Measurements from ENCODE around the gene DSP. TPM values are rescaled to one million over a fixed set of nuclear protein-coding genes. Genes with fewer than 3 reads are reported as not detected.

DSP gene
- total and polyA plus RNA-seq, 10 of the 15 experiments (the other 5 are each of a cell fraction or from before 2014, with no cell fraction given), result under 0.01 to 0.36 (median 0.04) TPM; not detected in 4

DNA sequence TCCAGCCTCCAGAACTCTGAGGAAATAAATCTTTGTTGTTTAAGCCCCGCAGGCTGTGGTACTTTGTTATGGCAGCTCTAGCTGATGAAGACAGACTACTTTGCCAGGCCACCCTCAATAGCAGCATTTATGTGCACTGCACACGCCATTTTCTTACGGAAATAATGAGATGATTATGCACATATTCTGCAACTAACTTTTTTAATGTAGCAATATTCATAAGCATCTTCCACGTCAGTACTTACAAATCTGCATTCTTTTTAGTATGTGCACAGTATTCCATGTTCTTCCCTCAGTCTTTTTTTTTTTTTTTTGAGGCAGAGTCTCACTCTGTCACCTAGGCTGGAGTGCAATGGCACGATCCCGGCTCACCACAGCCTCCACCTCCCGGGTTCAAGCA is 46.8 kb upstream of the DSP start:
- H3K9me3 ChIP-seq (replicated peaks; ENCODE audit: control insufficient read depth, insufficient read depth, low read length), result no peaks in the 10 kb centered on the region
- H4K20me1 ChIP-seq (ENCODE audit: control insufficient read depth, insufficient read depth), result no peaks in the 10 kb centered on the region
- no peak for ATAC-seq
- no peaks in the 10 kb centered on the region for H3K4me1 ChIP-seq (ENCODE audit: control insufficient read depth, insufficient read depth, low read length)
- no peaks in the 10 kb centered on the region; a peak in 1 of 4 replicates for H3K27me3 ChIP-seq (replicated peaks in 1 of 2; ENCODE audit: control insufficient read depth in 2 of 2, insufficient read depth in 2 of 2, low read length in 1 of 2)
- no peaks in the 10 kb centered on the region for H3K79me2 ChIP-seq (ENCODE audit: control insufficient read depth, insufficient read depth, low read length)
- SMC1A ChIA-PET (ENCODE audit: uncharacterized antibody, unreplicated experiment), result no interaction called here
- no TSS peak for BruUV-seq (replicated peaks)
- H3K27ac ChIP-seq (ENCODE audit: control insufficient read depth, insufficient read depth), result no peak overlapping the region
- no peak overlapping the region for H2AFZ ChIP-seq (ENCODE audit: control insufficient read depth, low read depth, low read length)
- H3K4me3 ChIP-seq, result no peak overlapping the region
- in situ Hi-C loops (cut with MboI) (no loop called here), intact Hi-C loops (cut with micrococcal nuclease; ENCODE audit: unreplicated experiment) (no loop called here)
- RAD21 ChIA-PET (ENCODE audit: unreplicated experiment), result no interaction called here
- WGBS (ENCODE audit: insufficient coverage, insufficient replicate concordance, low lambda C conversion rate, missing lambda C conversion rate), result 53% methylated on average over 7 of the region's 7 CpGs
- no peak for FAIRE-seq
- POLR2A ChIA-PET, result no interaction called here
- H3K36me3 ChIP-seq (ENCODE audit: control insufficient read depth in 2 of 2, insufficient read depth in 2 of 2, low read length in 1 of 2), result no peaks in the 10 kb centered on the region
- no peak for DNase-seq (ENCODE audit: low read depth, low spot score)
- H3K9ac ChIP-seq (ENCODE audit: control insufficient read depth, insufficient read depth, low read length), result no peak overlapping the region
- CTCF ChIA-PET, result no interaction called here
- H3K4me2 ChIP-seq (ENCODE audit: control insufficient read depth, insufficient read depth), result no peak overlapping the region
- TF ChIP-seq ZNF622 (IDR thresholded peaks at IDR 0.05) (no peak), MYB (IDR thresholded peaks at IDR 0.05; ENCODE audit: borderline replicate concordance, low read depth, low read length) (no peak), CBX5 (IDR thresholded peaks at IDR 0.05; ENCODE audit: low read depth) (no peak), TARDBP (IDR thresholded peaks at IDR 0.05; ENCODE audit: borderline replicate concordance) (no peak), NFYA (IDR thresholded peaks at IDR 0.05; ENCODE audit: borderline replicate concordance, low read depth, low read length) (no peak), FOS (IDR thresholded peaks at IDR 0.05; ENCODE audit: borderline replicate concordance, extremely low read depth, insufficient read length) (no peak), PML (IDR thresholded peaks at IDR 0.05; ENCODE audit: low read length) (no peak), POLR2AphosphoS5 (IDR thresholded peaks at IDR 0.05; ENCODE audit: low read length) (no peak), RBBP5 (conservative IDR thresholded peaks at IDR 0.05) (no peak), MTA2 (IDR thresholded peaks at IDR 0.05; ENCODE audit: low read depth) (no peak), SREBF2 (IDR thresholded peaks at IDR 0.05; ENCODE audit: low read length) (no peak), JUND (IDR thresholded peaks at IDR 0.05; ENCODE audit: low read depth, low read length) (no peak), ZNF24 (IDR thresholded peaks at IDR 0.05) (no peak), SRF (IDR thresholded peaks at IDR 0.05; ENCODE audit: low read depth in 2 of 2, low read length in 2 of 2) (no peak)
- TF ChIP-seq, protein P1, sequence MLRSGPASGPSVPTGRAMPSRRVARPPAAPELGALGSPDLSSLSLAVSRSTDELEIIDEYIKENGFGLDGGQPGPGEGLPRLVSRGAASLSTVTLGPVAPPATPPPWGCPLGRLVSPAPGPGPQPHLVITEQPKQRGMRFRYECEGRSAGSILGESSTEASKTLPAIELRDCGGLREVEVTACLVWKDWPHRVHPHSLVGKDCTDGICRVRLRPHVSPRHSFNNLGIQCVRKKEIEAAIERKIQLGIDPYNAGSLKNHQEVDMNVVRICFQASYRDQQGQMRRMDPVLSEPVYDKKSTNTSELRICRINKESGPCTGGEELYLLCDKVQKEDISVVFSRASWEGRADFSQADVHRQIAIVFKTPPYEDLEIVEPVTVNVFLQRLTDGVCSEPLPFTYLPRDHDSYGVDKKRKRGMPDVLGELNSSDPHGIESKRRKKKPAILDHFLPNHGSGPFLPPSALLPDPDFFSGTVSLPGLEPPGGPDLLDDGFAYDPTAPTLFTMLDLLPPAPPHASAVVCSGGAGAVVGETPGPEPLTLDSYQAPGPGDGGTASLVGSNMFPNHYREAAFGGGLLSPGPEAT (IDR thresholded peaks at IDR 0.05; ENCODE audit: low read depth), result no peak
- TF ChIP-seq, protein P2, sequence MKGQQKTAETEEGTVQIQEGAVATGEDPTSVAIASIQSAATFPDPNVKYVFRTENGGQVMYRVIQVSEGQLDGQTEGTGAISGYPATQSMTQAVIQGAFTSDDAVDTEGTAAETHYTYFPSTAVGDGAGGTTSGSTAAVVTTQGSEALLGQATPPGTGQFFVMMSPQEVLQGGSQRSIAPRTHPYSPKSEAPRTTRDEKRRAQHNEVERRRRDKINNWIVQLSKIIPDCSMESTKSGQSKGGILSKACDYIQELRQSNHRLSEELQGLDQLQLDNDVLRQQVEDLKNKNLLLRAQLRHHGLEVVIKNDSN (IDR thresholded peaks at IDR 0.05; ENCODE audit: borderline replicate concordance, extremely low read length, insufficient read depth, low read depth, low read length), result no peak
- TF ChIP-seq, protein P3, sequence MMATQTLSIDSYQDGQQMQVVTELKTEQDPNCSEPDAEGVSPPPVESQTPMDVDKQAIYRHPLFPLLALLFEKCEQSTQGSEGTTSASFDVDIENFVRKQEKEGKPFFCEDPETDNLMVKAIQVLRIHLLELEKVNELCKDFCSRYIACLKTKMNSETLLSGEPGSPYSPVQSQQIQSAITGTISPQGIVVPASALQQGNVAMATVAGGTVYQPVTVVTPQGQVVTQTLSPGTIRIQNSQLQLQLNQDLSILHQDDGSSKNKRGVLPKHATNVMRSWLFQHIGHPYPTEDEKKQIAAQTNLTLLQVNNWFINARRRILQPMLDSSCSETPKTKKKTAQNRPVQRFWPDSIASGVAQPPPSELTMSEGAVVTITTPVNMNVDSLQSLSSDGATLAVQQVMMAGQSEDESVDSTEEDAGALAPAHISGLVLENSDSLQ (IDR thresholded peaks at IDR 0.05), result no peak
- TF ChIP-seq, protein P4, sequence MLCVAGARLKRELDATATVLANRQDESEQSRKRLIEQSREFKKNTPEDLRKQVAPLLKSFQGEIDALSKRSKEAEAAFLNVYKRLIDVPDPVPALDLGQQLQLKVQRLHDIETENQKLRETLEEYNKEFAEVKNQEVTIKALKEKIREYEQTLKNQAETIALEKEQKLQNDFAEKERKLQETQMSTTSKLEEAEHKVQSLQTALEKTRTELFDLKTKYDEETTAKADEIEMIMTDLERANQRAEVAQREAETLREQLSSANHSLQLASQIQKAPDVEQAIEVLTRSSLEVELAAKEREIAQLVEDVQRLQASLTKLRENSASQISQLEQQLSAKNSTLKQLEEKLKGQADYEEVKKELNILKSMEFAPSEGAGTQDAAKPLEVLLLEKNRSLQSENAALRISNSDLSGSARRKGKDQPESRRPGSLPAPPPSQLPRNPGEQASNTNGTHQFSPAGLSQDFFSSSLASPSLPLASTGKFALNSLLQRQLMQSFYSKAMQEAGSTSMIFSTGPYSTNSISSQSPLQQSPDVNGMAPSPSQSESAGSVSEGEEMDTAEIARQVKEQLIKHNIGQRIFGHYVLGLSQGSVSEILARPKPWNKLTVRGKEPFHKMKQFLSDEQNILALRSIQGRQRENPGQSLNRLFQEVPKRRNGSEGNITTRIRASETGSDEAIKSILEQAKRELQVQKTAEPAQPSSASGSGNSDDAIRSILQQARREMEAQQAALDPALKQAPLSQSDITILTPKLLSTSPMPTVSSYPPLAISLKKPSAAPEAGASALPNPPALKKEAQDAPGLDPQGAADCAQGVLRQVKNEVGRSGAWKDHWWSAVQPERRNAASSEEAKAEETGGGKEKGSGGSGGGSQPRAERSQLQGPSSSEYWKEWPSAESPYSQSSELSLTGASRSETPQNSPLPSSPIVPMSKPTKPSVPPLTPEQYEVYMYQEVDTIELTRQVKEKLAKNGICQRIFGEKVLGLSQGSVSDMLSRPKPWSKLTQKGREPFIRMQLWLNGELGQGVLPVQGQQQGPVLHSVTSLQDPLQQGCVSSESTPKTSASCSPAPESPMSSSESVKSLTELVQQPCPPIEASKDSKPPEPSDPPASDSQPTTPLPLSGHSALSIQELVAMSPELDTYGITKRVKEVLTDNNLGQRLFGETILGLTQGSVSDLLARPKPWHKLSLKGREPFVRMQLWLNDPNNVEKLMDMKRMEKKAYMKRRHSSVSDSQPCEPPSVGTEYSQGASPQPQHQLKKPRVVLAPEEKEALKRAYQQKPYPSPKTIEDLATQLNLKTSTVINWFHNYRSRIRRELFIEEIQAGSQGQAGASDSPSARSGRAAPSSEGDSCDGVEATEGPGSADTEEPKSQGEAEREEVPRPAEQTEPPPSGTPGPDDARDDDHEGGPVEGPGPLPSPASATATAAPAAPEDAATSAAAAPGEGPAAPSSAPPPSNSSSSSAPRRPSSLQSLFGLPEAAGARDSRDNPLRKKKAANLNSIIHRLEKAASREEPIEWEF (IDR thresholded peaks at IDR 0.05; ENCODE audit: insufficient replicate concordance, low read depth, low read length), result no peak
